Small intestine (tissue), 7 donors: ENCODE measurements around the gene BMP10. TPM values are rescaled to one million over a fixed set of nuclear protein-coding genes. Genes with fewer than 3 reads are reported as not detected.

Experiments used
- DNase-seq, 2 donors: peaks; one replicate each; pipeline versions ENCODE4 v3.0.0 to v3.0.0-alpha.2; 2013
- FAIRE-seq: peaks from 2 replicates; lab custom pipeline; 2012; peaks lifted over from hg19 to GRCh38; lab: Jason Lieb, UNC
- H3K27ac ChIP-seq, 3 donors: one replicate each; pipeline ENCODE4 v1.5.1; 2013; ENCODE audit warnings: low read length in 2 of 3, mild to moderate bottlenecking in 2 of 3, control low read depth in 1 of 3, inconsistent platforms in 1 of 3, low read depth in 1 of 3, moderate library complexity in 1 of 3
- H3K27me3 ChIP-seq, 3 donors: one replicate each; pipeline ENCODE4 v1.6.1; 2013; ENCODE audit warnings: low read length in 3 of 3, inconsistent platforms in 1 of 3; ENCODE audit not compliant: control insufficient read depth in 3 of 3, insufficient read depth in 3 of 3
- H3K36me3 ChIP-seq, 3 donors: one replicate each; pipeline ENCODE4 v1.6.1; 2013; ENCODE audit warnings: low read length in 3 of 3, inconsistent platforms in 1 of 3, low read depth in 1 of 3, mild to moderate bottlenecking in 1 of 3, moderate library complexity in 1 of 3; ENCODE audit not compliant: control insufficient read depth in 3 of 3, insufficient read depth in 2 of 3
- H3K4me1 ChIP-seq, 3 donors: one replicate each; pipeline ENCODE4 v1.6.1; 2013; ENCODE audit warnings: low read length in 2 of 3, inconsistent platforms in 1 of 3, low read depth in 1 of 3, mild to moderate bottlenecking in 1 of 3, moderate library complexity in 1 of 3; ENCODE audit not compliant: control insufficient read depth in 3 of 3, insufficient read depth in 2 of 3
- H3K4me3 ChIP-seq, 3 donors: one replicate each; pipeline ENCODE4 v1.5.1; 2013; ENCODE audit warnings: low read length in 3 of 3, control low read depth in 1 of 3, inconsistent platforms in 1 of 3, low read depth in 1 of 3, mild to moderate bottlenecking in 1 of 3, moderate library complexity in 1 of 3
- H3K9me3 ChIP-seq, 2 donors: one replicate each; pipeline ENCODE4 v1.6.1; 2013; ENCODE audit warnings: low read depth in 1 of 2, low read length in 1 of 2; ENCODE audit not compliant: control insufficient read depth in 2 of 2, insufficient read depth in 1 of 2
- WGBS, 3 donors: extraction: QIAGEN DNeasy Blood & Tissue Kit; methylation state at CpG; one replicate each; pipeline ENCODE4 v1.1.7; 2013; 5-methylcytosine and 5-hydroxymethylcytosine counted together
- polyA plus RNA-seq, 4 donors: library from polyadenylated mRNA; stranded (reverse) in 3 of 4; unstranded in 1 of 4; fragments of 200-250 nt in 3 of 4; fragments of 120-200 nt in 1 of 4; gene quantifications; one replicate each; pipeline versions ENCODE4 v1.2.1 to v1.2.3, GENCODE V29; 2013
- donor health status: healthy with polysubstance abuse.
- donor health status: control.
- donor health status: control.
- donor health status: Bipolar disorder and iron deficiency.
- donor health status: healthy.

Gene BMP10
- polyA plus RNA-seq, 4 donors = not detected

DNA sequence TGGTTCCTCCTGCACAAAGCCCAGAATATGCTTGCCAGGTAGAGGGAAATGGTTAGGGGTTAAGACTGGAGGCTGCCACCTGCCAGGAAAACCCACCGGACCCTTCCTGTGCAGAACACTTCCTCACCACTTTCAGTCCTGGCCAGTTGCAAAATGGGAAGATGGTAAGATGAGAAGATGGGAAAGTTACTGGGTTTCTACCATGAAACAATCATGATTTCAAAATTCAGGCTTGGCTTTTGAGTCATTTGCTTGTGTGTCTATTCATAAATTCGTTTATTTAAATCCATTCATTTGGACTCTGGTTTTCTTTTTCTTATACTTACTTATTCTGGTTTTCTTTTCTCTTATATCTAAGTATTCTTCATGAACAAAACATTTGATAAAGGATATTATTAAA lies 7.2 kb downstream of the BMP10 start:
- DNase-seq (no peak), FAIRE-seq (no peak)
- H3K27ac ChIP-seq = no peak overlapping the region

DNA sequence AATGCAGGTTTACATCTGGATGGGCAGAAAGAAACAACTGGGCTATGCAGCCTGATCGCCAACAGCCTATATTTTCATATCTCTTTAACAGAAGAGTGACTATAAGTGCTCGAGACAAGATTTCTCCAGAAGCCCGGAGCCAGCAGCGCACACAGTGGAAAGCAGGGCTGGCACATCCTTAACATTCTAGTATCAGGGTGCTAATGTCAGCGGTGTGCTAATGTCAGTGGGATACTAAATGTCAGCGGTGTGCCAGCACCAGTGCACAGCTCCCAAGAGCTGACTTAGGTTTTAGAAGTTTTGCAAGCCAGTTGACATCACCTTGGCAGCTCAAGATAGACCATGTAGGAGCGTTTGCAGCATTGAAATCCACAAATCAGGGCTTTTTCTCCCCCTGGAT lies 8.3 kb downstream of the BMP10 start:
- Histone ChIP-seq H3K27me3 (peaks cover 0 to 3% (median 0%) of the 10 kb centered on the region in 3 donors), H3K9me3 (no peaks in the 10 kb centered on the region), H3K4me1 (no peaks in the 10 kb centered on the region), H3K4me3 (no peak overlapping the region), H3K36me3 (no peaks in the 10 kb centered on the region), H3K27ac (no peak overlapping the region)
- WGBS, 3 donors = 65 to 73% (median 73%) methylated on average over 7 of the region's 7 CpGs
- FAIRE-seq = no peak
- DNase-seq = no peak

More for the DNA sequence above, 7.2 kb downstream of the BMP10 start:
- H3K4me3 ChIP-seq = no peak overlapping the region
- H3K9me3 ChIP-seq = no peaks in the 10 kb centered on the region
- H3K36me3 ChIP-seq = no peaks in the 10 kb centered on the region
- 72 to 78% (median 74%) methylated on average over 2 of the region's 2 CpGs for WGBS, 3 donors
- no peaks in the 10 kb centered on the region for H3K4me1 ChIP-seq
- peaks cover 0 to 3% (median 0%) of the 10 kb centered on the region in 3 donors for H3K27me3 ChIP-seq

DNA sequence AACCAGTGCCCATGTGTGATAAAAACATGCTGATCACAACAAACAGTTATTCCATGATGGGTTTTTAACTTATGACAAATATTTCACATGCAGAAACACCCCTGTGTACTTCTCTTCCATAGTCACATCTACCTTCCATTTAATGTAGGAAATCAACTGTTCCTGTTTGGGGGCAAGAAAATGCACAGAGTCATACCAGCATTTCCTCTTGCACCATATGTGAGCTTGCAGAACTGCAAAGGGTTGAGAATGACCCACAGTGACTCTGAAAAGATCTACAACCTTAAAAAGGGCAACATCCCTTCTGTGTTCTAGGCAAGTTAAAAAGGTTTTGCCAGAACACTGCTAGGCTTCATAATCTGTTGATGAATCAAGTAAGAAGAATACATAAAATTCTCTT lies 9.9 kb downstream of the BMP10 start:
- FAIRE-seq = no peak
- DNase-seq = no peak
- H3K27me3 ChIP-seq = peaks cover 0 to 3% (median 0%) of the 10 kb centered on the region in 3 donors

DNA sequence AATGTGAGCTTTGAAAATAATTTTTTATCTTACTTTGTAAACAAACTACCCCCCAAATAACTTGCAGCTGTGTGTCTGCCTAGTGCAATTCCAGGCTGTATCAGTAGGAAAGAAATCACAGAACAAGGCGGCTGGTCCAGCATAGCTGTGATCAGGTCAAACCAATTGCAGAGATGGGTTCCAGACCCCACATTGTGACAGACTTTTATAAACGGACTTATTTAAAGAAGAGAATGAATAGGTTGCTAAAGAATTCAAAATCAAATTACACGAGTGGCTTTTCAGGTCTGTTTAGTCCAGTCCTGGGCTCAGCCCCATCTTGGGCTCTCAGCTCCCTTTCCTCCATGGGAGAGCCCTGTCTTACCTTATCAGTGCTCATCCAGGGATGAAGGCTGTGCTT lies 11.1 kb downstream of the BMP10 start:
- WGBS, 3 donors = 68 to 77% (median 73%) methylated on average over 3 of the region's 3 CpGs
- FAIRE-seq = no peak
- Histone ChIP-seq H3K4me3 (no peak overlapping the region), H3K27ac (no peak overlapping the region), H3K9me3 (no peaks in the 10 kb centered on the region), H3K36me3 (no peaks in the 10 kb centered on the region), H3K4me1 (no peaks in the 10 kb centered on the region), H3K27me3 (peaks cover 0 to 3% (median 0%) of the 10 kb centered on the region in 3 donors)
- no peak for DNase-seq

More for the DNA sequence above, 9.9 kb downstream of the BMP10 start:
- H3K4me1 ChIP-seq = no peaks in the 10 kb centered on the region
- no peak overlapping the region for H3K27ac ChIP-seq
- no peak overlapping the region for H3K4me3 ChIP-seq
- no peaks in the 10 kb centered on the region for H3K9me3 ChIP-seq
- H3K36me3 ChIP-seq = no peaks in the 10 kb centered on the region

DNA sequence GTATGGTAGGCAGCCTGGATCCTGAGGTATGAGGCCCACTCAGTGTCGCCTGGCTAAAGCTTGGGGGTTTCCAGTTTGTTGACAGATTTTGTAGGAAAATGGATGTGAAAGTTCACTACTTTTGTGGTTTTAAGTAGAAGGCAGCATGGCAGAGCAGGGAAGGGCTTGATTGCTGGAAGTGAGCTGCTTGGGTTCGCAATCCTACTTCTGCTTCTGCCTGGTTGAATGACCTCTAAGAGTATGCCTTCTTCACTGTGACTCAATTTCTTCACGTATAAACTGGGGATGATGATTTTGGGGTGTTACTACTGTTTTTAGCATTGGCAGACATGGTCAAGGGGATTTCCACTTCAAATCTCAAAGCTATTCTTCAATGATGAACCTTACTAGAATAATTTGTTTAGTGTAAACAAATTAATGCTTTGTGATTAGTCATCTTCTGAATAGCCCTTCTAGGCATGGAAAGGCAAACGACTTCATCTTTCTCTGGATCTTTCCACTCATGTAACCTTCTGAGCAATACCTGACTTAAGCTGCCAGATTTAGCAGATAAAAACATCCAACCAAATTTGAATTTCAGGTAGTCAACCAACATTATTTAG lies 13.2 kb downstream of the BMP10 start:
- Histone ChIP-seq H3K27ac (no peak overlapping the region), H3K9me3 (no peaks in the 10 kb centered on the region), H3K36me3 (no peaks in the 10 kb centered on the region), H3K27me3 (peaks cover 0 to 3% (median 0%) of the 10 kb centered on the region in 3 donors), H3K4me1 (no peaks in the 10 kb centered on the region), H3K4me3 (no peak overlapping the region)
- 60 to 71% (median 60%) methylated on average over 4 of the region's 4 CpGs for WGBS, 3 donors
- DNase-seq (no peak), FAIRE-seq (no peak)

DNA sequence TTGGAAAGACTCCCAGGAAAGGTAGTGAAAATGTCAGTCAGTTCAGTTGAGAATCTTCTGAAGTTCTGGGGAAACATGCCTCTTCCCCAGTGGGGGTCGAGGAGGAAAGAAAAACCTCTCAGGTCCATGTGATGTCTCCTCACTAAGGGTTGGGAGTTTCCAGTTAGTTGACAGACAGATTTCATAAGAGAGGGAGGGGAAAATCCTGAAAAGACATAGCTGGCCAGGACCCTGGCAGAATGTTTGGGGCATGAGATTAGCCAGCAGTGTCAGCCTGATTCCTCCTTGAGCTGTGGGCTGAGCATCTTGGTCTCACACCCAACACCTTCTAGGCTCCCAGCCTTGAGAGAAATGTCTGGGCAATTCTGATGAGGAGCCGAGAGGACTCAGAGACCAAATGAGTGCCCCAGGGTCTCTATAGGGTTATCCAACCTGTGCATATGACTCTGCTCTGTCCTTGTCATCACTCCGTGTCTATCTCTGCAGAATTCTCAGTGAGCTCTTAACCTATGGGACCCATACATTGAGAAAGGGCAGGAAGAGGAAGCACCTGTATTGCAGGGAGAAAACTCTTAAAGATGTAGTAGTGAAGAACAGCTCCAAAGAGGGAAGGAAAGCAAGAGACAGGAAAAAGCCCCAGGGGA lies 13.9 kb downstream of the BMP10 start:
- Histone ChIP-seq H3K27ac (no peak overlapping the region), H3K9me3 (no peaks in the 10 kb centered on the region), H3K36me3 (no peaks in the 10 kb centered on the region), H3K27me3 (peaks cover 0 to 3% (median 0%) of the 10 kb centered on the region in 3 donors), H3K4me1 (no peaks in the 10 kb centered on the region), H3K4me3 (no peak overlapping the region)
- 63 to 77% (median 65%) methylated on average over 3 of the region's 3 CpGs for WGBS, 3 donors
- FAIRE-seq (no peak), DNase-seq (no peak)

DNA sequence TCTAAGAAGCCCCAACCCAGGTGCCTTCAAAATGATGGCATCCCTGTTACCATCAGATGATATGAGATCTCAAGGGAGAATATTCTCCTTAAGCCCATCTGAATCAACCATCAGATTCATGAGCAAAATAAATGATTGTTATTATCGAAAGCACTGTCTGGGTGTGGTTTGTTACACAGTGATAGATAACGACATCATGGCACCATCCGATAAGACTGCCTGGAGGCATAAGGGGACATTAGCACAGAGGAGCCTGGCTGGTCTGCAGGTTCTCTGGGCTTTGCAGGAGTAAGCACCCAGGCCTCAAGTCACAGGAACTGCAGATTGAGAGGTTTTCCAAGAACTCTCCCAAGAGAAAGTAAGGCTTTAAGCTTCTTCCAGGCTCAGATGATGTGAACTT lies 15.6 kb downstream of the BMP10 start:
- FAIRE-seq (no peak), DNase-seq (no peak)
- Histone ChIP-seq H3K4me1 (no peaks in the 10 kb centered on the region), H3K9me3 (no peaks in the 10 kb centered on the region), H3K27ac (no peak overlapping the region), H3K36me3 (no peaks in the 10 kb centered on the region), H3K27me3 (peaks cover 0 to 2% (median 0%) of the 10 kb centered on the region in 3 donors), H3K4me3 (no peak overlapping the region)
- 91 to 95% (median 92%) methylated on average over 3 of the region's 3 CpGs for WGBS, 3 donors

DNA sequence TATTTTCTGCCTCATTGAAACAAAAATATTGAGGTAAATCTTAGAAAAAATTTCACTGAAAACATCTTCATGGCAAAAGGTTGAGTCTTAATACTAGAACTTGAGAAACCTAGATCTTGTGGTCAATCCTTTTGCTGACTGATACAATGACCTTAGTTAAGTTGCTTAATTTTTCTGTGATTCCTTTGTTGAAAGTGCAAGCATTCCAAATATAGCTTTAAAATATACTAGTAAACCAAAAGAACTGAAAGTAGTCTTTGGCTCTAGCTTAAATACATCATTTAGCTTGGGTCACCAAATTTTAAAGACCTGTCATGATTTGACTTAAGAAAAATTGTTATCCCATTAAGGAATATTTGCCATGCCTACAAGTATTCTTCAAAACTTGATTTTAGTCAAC lies 16.7 kb downstream of the BMP10 start:
- H3K9me3 ChIP-seq = no peaks in the 10 kb centered on the region
- no peak overlapping the region for H3K27ac ChIP-seq
- no peaks in the 10 kb centered on the region for H3K36me3 ChIP-seq
- FAIRE-seq (no peak), DNase-seq (no peak)
- no peaks in the 10 kb centered on the region for H3K27me3 ChIP-seq
- peaks cover 0 to 2% (median 0%) of the 10 kb centered on the region in 3 donors for H3K4me1 ChIP-seq
- H3K4me3 ChIP-seq = no peak overlapping the region
